Thoracic aorta (tissue), 2 donors: Measurements from ENCODE around the gene ADGRL3. TPM values are rescaled to one million over a fixed set of nuclear protein-coding genes. Genes with fewer than 3 reads are reported as not detected.
"Not testable (repeated sequence)": the region's sequence is repeated elsewhere in the genome, so short reads cannot be mapped to it uniquely, and the experiment has no call there.

Experiments
- ATAC-seq: fragments of 150-250 bp; one replicate; pipeline ENCODE4 v1.8.0; 2017; ENCODE audit warnings: low read depth; ENCODE audit not compliant: insufficient number of reproducible peaks, low FRiP score
- DNase-seq: peaks from one replicate; pipeline ENCODE4 v3.0.0-alpha.2; 2020; ENCODE audit warnings: low spot score
- H3K27ac ChIP-seq, 2 donors: fragments of 200-600 bp; sonication (generic); 1 replicate in 1 of 2; 2 replicates in 1 of 2; pipeline ENCODE4 v1.5.1; 2016; ENCODE audit warnings: mild to moderate bottlenecking in 2 of 2, moderate library complexity in 2 of 2
- H3K27me3 ChIP-seq: fragments of 200-600 bp; sonication (generic); replicated peaks from 2 replicates; pipeline ENCODE4 v1.6.0; 2016; ENCODE audit warnings: mild to moderate bottlenecking; ENCODE audit not compliant: insufficient read depth
- H3K36me3 ChIP-seq: fragments of 200-600 bp; sonication (generic); one replicate; pipeline ENCODE4 v1.5.1; 2016
- H3K4me1 ChIP-seq, 2 donors: fragments of 200-600 bp; sonication (generic); 1 replicate in 1 of 2; 2 replicates in 1 of 2; pipeline versions ENCODE4 v1.5.1 to v1.6.0; 2016; ENCODE audit warnings: low read depth in 2 of 2, mild to moderate bottlenecking in 1 of 2; ENCODE audit not compliant: control insufficient read depth in 1 of 2
- H3K4me3 ChIP-seq: fragments of 200-600 bp; sonication (generic); 2 replicates; pipeline ENCODE4 v1.5.1; 2016; ENCODE audit warnings: mild to moderate bottlenecking
- H3K9me3 ChIP-seq: fragments of 200-600 bp; sonication (generic); 2 replicates; pipeline ENCODE4 v1.5.1; 2016
- total RNA-seq, 2 donors: library from RNA; depleted of rRNA; stranded (reverse); fragments of >200 nt; gene quantifications; one replicate each; pipeline versions ENCODE4 v1.1.0 to v1.2.3, GENCODE V29; 2016
- TF ChIP-seq, protein P1 (sequence below): fragments of 200-600 bp; sonication (generic); IDR thresholded peaks from one replicate; pipeline ENCODE4 v1.5.1; 2019; ENCODE audit warnings: antibody characterized with exemption

Gene ADGRL3
- total RNA-seq, 2 donors from 2014 or later, result 17.5 to 18.1 TPM

DNA sequence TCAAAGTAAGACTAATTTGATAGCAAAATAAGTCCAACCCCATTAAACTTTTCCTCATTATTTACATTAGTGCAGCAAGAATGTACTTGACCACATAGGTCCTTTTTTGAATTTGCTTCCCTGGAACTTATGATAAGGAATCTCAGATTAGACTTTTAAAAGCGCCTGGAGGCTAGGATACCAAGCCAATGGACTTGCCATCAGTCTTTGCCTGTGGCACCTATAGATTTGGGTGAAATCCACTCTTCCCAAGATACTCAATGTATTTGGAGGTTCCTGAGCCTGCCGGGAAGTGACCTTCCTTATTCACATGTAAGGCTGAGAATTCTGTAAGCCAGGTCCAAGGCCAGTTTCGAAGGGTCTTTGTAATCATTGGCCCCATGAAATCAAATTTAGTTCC is 553.6 kb downstream of the ADGRL3 start:
- no peak for ATAC-seq
- TF ChIP-seq, protein P1, sequence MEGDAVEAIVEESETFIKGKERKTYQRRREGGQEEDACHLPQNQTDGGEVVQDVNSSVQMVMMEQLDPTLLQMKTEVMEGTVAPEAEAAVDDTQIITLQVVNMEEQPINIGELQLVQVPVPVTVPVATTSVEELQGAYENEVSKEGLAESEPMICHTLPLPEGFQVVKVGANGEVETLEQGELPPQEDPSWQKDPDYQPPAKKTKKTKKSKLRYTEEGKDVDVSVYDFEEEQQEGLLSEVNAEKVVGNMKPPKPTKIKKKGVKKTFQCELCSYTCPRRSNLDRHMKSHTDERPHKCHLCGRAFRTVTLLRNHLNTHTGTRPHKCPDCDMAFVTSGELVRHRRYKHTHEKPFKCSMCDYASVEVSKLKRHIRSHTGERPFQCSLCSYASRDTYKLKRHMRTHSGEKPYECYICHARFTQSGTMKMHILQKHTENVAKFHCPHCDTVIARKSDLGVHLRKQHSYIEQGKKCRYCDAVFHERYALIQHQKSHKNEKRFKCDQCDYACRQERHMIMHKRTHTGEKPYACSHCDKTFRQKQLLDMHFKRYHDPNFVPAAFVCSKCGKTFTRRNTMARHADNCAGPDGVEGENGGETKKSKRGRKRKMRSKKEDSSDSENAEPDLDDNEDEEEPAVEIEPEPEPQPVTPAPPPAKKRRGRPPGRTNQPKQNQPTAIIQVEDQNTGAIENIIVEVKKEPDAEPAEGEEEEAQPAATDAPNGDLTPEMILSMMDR, result no peak
- no peaks in the 10 kb centered on the region for H3K36me3 ChIP-seq
- no peak overlapping the region for H3K4me3 ChIP-seq
- H3K4me1 ChIP-seq, result no peaks in the 10 kb centered on the region
- H3K9me3 ChIP-seq, result no peaks in the 10 kb centered on the region
- no peak for DNase-seq
- H3K27me3 ChIP-seq, result no peaks in the 10 kb centered on the region
- no peak overlapping the region for H3K27ac ChIP-seq

- not testable (repeated sequence) for H3K4me3 ChIP-seq, H3K27ac ChIP-seq, H3K9me3 ChIP-seq, H3K27me3 ChIP-seq, ATAC-seq, DNase-seq, H3K4me1 ChIP-seq, H3K36me3 ChIP-seq
Measured at GRCh38 chr4:61756937-61757336, 556.8 kb downstream of the ADGRL3 start.

DNA sequence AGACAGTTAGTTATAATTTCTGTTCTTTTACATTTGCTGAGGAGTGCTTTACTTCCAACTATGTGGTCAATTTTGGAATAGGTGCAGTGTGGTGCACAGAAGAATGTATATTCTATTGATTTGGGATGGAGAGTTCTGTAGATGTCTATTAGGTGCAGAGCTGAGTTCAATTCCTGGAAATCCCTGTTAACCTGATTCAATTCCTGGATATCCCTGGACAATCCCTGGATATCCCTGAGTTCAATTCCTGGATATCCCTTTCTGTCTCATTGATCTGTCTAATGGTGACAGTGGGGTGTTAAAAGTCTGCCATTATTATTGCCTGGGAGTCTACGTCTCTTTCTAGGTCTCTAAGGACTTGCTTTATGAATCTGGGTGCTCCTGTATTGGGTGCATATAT is 557.9 kb downstream of the ADGRL3 start:
- H3K4me3 ChIP-seq, ATAC-seq, H3K27ac ChIP-seq, H3K9me3 ChIP-seq, H3K4me1 ChIP-seq, DNase-seq, H3K27me3 ChIP-seq, H3K36me3 ChIP-seq: not testable (repeated sequence)

DNA sequence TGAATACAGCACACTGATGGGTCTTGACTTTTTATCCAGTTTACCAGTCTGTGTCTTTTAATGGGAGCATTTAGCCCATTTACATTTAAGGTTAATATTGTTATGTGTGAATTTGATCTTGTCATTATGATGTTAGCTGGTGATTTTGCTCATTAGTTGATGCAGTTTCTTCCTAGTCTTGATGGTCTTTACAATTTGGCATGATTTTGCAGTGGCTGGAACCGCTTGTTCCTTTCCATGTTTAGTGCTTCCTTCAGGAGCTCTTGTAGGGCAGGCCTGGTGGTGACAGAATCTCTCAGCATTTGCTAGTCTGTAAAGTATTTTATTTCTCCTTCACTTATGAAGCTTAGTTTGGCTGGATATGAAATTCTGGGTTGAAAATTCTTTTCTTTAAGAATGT is 558.5 kb downstream of the ADGRL3 start:
- DNase-seq, H3K27ac ChIP-seq, H3K36me3 ChIP-seq, H3K4me3 ChIP-seq, H3K4me1 ChIP-seq, ATAC-seq, H3K9me3 ChIP-seq, H3K27me3 ChIP-seq: not testable (repeated sequence)

- H3K36me3 ChIP-seq, H3K9me3 ChIP-seq, DNase-seq, H3K27ac ChIP-seq, H3K27me3 ChIP-seq, ATAC-seq, H3K4me3 ChIP-seq, H3K4me1 ChIP-seq: not testable (repeated sequence)
Measured at GRCh38 chr4:61759245-61759644, 559.1 kb downstream of the ADGRL3 start.

DNA sequence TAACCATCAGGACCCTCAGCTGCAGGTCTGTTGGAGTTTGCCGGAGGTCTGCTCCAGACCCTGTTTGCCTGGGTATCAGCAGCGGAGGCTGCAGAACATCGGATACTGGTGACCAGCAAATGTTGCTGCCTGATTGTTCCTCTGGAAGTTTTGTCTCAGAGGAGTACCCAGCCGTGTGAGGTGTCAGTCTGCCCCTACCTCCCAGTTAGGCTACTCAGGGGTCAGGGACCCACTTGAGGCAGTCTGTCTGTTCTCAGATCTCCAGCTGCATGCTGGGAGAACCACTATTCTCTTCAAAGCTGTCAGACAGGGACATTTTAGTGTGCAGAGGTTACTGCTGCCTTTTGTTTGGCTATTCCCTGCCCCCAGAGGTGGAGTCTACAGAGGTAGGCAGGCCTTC is 559.8 kb downstream of the ADGRL3 start:
- not testable (repeated sequence) for H3K4me3 ChIP-seq, ATAC-seq, H3K27ac ChIP-seq, H3K9me3 ChIP-seq, H3K36me3 ChIP-seq, H3K27me3 ChIP-seq, DNase-seq, H3K4me1 ChIP-seq

GRCh38 chr4:61760820-61761219 is 560.7 kb downstream of the ADGRL3 start:
- no peaks in the 10 kb centered on the region for H3K27me3 ChIP-seq
- no peaks in the 10 kb centered on the region for H3K9me3 ChIP-seq
- ATAC-seq (no peak), DNase-seq (no peak)
- no peaks in the 10 kb centered on the region for H3K36me3 ChIP-seq
- H3K4me3 ChIP-seq, result no peak overlapping the region
- no peaks in the 10 kb centered on the region for H3K4me1 ChIP-seq
- H3K27ac ChIP-seq, result no peak overlapping the region
- TF ChIP-seq, protein P1, result no peak
